GM13976 (cell line): ENCODE data around the gene NPDC1.

ENCODE experiments used
- DNase-seq: peaks from one replicate; pipeline ENCODE4 v3.0.0; 2012; ENCODE audit warnings: low spot score
- CTCF ChIP-seq: IDR thresholded peaks from 2 replicates; pipeline ENCODE4 v1.5.1; 2012; ENCODE audit warnings: borderline replicate concordance, mild to moderate bottlenecking; ENCODE audit not compliant: insufficient read depth; ENCODE audit errors: extremely low read depth, missing control alignments, control extremely low read depth
- in situ Hi-C: fragments of 300-500 bp; cut with MboI; formaldehyde crosslinking; loops from one replicate; pipeline ENCODE4 v1.12.0; 2022; ENCODE audit warnings: low sequenced_read_pairs, mixed read lengths, inconsistent platforms; ENCODE audit not compliant: unreplicated experiment

Gene NPDC1

GRCh38 chr9:136992819-136993369 lies 53.1 kb downstream of the NPDC1 start:
- DNase-seq: no peak
- in situ Hi-C loops: no loop called here
- TF ChIP-seq CTCF: no peak

GRCh38 chr9:136991993-136992818 lies 53.8 kb downstream of the NPDC1 start, which contains the start of gene PAXX:
Gene PAXX (plus strand): TSS chr9:136992422. CDS start chr9:136992444, 22 bp downstream.
- no peak for TF ChIP-seq CTCF
- peak; percentile 100 for DNase-seq
- in situ Hi-C loops: no loop called here

- no peak for TF ChIP-seq CTCF
- in situ Hi-C loops: no loop called here
- no peak for DNase-seq
These were observed 55.6 kb downstream of the NPDC1 start for GRCh38 chr9:136990242-136990911.
